Left ventricle myocardium inferior (tissue), 1 donor: Measurements from ENCODE around the gene HAUS1. TPM values are rescaled to one million over a fixed set of nuclear protein-coding genes. Genes with fewer than 3 reads are reported as not detected.

ENCODE experiments used
- DNase-seq: peaks from one replicate; pipeline ENCODE4 v3.0.0-alpha.2; 2020
- H3K27ac ChIP-seq: fragments of 200-600 bp; replicated peaks from 2 replicates; pipeline ENCODE4 v1.8.0; 2021
- H3K27me3 ChIP-seq: fragments of 200-600 bp; 2 replicates; pipeline ENCODE4 v1.8.0; 2021; ENCODE audit warnings: low read depth
- H3K36me3 ChIP-seq: fragments of 200-600 bp; 2 replicates; pipeline ENCODE4 v1.8.0; 2021
- H3K4me1 ChIP-seq: fragments of 200-600 bp; 2 replicates; pipeline ENCODE4 v1.8.0; 2021
- H3K4me3 ChIP-seq: fragments of 200-600 bp; 2 replicates; pipeline ENCODE4 v1.8.0; 2021; ENCODE audit warnings: mild to moderate bottlenecking, moderate library complexity
- H3K9me3 ChIP-seq: fragments of 200-600 bp; replicated peaks from 2 replicates; pipeline ENCODE4 v1.8.0; 2021
- CTCF ChIP-seq: fragments of 200-600 bp; IDR thresholded peaks from 2 replicates; pipeline ENCODE4 v1.8.0; 2021; ENCODE audit warnings: antibody characterized with exemption, mild to moderate bottlenecking, borderline replicate concordance
- intact Hi-C: fragments of 100-400 bp; cut with micrococcal nuclease; formaldehyde crosslinking; loops from one replicate; pipeline ENCODE4 v1.11.0; 2022
- total RNA-seq: library from RNA; stranded (reverse); fragmentation: NEBNext Ultra II Directional; extraction: Animal tissue kit (Norgen Biotek cat#: 25700); gene quantifications from one replicate; pipeline ENCODE4 v1.2.1, GENCODE V29; 2021
- donor health status: DM: no; HTN: yes; CAD: no; lungs with severe emphysema.

Gene HAUS1
- total RNA-seq, 1 donor from 2014 or later, result 6.4 TPM

GRCh38 chr18:46095532-46095931, 8.7 kb upstream of the HAUS1 start:
- intact Hi-C loops, result no loop called here
- H3K27me3 ChIP-seq, result no peaks in the 10 kb centered on the region
- DNase-seq, result no peak
- peak overlapping the region; percentile 19 for H3K27ac ChIP-seq
- H3K4me1 ChIP-seq, result peaks cover 85% of the 10 kb centered on the region
- peak overlapping the region; percentile 97 for H3K4me3 ChIP-seq
- TF ChIP-seq CTCF, result no peak
- no peaks in the 10 kb centered on the region for H3K9me3 ChIP-seq
- H3K36me3 ChIP-seq, result peaks cover 53% of the 10 kb centered on the region

GRCh38 chr18:46096651-46097300, 7.4 kb upstream of the HAUS1 start:
- intact Hi-C loops, result no loop called here
- no peaks in the 10 kb centered on the region for H3K9me3 ChIP-seq
- no peak for DNase-seq
- H3K27ac ChIP-seq, result peak overlapping the region; percentile 99
- no peaks in the 10 kb centered on the region for H3K27me3 ChIP-seq
- H3K4me1 ChIP-seq, result peaks cover 72% of the 10 kb centered on the region
- TF ChIP-seq CTCF, result no peak
- peaks cover 41% of the 10 kb centered on the region for H3K36me3 ChIP-seq
- H3K4me3 ChIP-seq, result peak overlapping the region; percentile 97

GRCh38 chr18:46097431-46097800, 6.8 kb upstream of the HAUS1 start:
- Histone ChIP-seq H3K27me3 (no peaks in the 10 kb centered on the region), H3K4me1 (peaks cover 66% of the 10 kb centered on the region), H3K9me3 (no peaks in the 10 kb centered on the region), H3K27ac (peak overlapping the region; percentile 99), H3K4me3 (peak overlapping the region; percentile 97), H3K36me3 (peaks cover 34% of the 10 kb centered on the region)
- no peak for TF ChIP-seq CTCF
- DNase-seq, result no peak
- intact Hi-C loops, result no loop called here

GRCh38 chr18:46097801-46098615, 6.2 kb upstream of the HAUS1 start, which contains the start of gene ATP5F1A:
TSS of gene ATP5F1A (minus strand) at chr18:46098296. CDS start at chr18:46098231, 65 bp downstream.
- Histone ChIP-seq H3K36me3 (peaks cover 29% of the 10 kb centered on the region), H3K4me3 (peak within 1 kb of the TSS; percentile 97), H3K4me1 (peaks cover 60% of the 10 kb centered on the region), H3K9me3 (no peaks in the 10 kb centered on the region), H3K27ac (peak within 1 kb of the TSS; percentile 99), H3K27me3 (no peaks in the 10 kb centered on the region)
- intact Hi-C loops, result no loop called here
- no peak for TF ChIP-seq CTCF
- DNase-seq, result peak; percentile 86

GRCh38 chr18:46098616-46098933, 5.6 kb upstream of the HAUS1 start:
- no peak for TF ChIP-seq CTCF
- intact Hi-C loops, result no loop called here
- Histone ChIP-seq H3K9me3 (no peaks in the 10 kb centered on the region), H3K27ac (peak overlapping the region; percentile 99), H3K27me3 (no peaks in the 10 kb centered on the region), H3K4me1 (peaks cover 54% of the 10 kb centered on the region), H3K36me3 (peaks cover 23% of the 10 kb centered on the region), H3K4me3 (peak overlapping the region; percentile 97)
- DNase-seq, result no peak
